ENCODE measurements around the gene PRSS27.
A peak's percentile ranks its signal among the peaks of the same experiment; 100 is the strongest.
"Not testable (repeated sequence)": the region's sequence is repeated elsewhere in the genome, so short reads cannot be mapped to it uniquely, and the experiment has no call there.

Gene PRSS27

DNA sequence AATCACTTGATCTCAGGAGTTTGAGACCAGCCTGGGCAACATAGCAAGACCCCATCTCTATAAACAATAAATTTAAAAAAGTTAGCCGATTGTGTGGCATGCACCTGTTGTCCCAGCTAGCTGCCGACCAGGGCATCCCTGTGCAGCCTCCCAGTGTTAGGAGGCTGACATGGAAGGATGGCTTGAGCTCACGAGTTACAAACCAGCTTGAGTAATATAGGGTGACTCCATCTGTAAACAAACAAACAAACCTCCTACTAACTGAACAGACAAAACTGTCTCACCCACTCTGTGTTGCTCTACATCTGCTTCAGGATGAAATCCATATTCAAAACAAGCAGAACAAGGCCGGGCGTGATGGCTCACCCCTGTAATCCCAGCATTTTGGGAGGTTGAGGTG, 6.9 kb upstream of the PRSS27 start:
- H3K4me3 ChIP-seq (ENCODE audit: low read depth, low read length): no peak overlapping the region
- no peak for DNase-seq (ENCODE audit: low read depth)
- TF ChIP-seq, protein P1, sequence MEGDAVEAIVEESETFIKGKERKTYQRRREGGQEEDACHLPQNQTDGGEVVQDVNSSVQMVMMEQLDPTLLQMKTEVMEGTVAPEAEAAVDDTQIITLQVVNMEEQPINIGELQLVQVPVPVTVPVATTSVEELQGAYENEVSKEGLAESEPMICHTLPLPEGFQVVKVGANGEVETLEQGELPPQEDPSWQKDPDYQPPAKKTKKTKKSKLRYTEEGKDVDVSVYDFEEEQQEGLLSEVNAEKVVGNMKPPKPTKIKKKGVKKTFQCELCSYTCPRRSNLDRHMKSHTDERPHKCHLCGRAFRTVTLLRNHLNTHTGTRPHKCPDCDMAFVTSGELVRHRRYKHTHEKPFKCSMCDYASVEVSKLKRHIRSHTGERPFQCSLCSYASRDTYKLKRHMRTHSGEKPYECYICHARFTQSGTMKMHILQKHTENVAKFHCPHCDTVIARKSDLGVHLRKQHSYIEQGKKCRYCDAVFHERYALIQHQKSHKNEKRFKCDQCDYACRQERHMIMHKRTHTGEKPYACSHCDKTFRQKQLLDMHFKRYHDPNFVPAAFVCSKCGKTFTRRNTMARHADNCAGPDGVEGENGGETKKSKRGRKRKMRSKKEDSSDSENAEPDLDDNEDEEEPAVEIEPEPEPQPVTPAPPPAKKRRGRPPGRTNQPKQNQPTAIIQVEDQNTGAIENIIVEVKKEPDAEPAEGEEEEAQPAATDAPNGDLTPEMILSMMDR (IDR thresholded peaks at IDR 0.05; ENCODE audit: low read depth, low read length): no peak
- TF ChIP-seq POLR2A (IDR thresholded peaks at IDR 0.05; ENCODE audit: extremely low read depth, insufficient read length): no peak
- TF ChIP-seq, protein P2, sequence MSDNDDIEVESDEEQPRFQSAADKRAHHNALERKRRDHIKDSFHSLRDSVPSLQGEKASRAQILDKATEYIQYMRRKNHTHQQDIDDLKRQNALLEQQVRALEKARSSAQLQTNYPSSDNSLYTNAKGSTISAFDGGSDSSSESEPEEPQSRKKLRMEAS (IDR thresholded peaks at IDR 0.05; ENCODE audit: low read depth, low read length): no peak
- TF ChIP-seq MYC (IDR thresholded peaks at IDR 0.05; ENCODE audit: low read depth, low read length): no peak

GRCh38 chr16:2724816-2725348, 4.9 kb upstream of the PRSS27 start:
- TF ChIP-seq, protein P1 (IDR thresholded peaks at IDR 0.05; ENCODE audit: low read depth, low read length): no peak
- TF ChIP-seq, protein P2 (IDR thresholded peaks at IDR 0.05; ENCODE audit: low read depth, low read length): no peak
- no peak for TF ChIP-seq MYC (IDR thresholded peaks at IDR 0.05; ENCODE audit: low read depth, low read length)
- TF ChIP-seq POLR2A (IDR thresholded peaks at IDR 0.05; ENCODE audit: extremely low read depth, insufficient read length): no peak

DNA sequence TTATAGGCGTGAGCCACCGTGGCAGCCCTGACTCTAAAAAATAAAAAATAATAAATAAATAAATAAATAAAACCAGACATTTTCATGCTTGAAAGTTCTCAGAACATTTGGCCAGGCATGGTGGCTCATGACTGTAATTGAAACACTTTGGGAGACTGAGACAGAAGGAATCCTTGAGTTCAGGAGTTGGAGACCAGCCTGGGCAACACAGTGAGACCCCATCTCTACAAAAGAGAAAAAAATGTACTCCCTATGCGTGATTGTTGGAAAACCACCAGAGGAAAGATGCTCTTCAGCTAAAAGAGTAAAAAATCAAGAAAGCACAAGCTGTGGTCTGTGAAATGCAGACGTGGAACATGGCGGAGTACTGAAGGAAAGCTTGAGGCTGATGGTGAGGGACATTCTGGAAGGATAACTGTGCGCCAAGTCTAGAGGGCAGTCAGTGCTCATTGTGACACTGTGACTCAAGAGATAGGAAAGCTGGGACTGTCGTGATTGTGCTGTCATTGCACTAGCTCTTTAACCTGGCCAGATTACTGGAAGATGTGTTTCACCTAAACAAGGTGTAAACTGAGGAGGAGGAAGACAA, 4.2 kb upstream of the PRSS27 start:
- TF ChIP-seq, protein P2 (IDR thresholded peaks at IDR 0.05; ENCODE audit: low read depth, low read length): no peak
- TF ChIP-seq MYC (IDR thresholded peaks at IDR 0.05; ENCODE audit: low read depth, low read length) (no peak), POLR2A (IDR thresholded peaks at IDR 0.05; ENCODE audit: extremely low read depth, insufficient read length) (no peak)
- TF ChIP-seq, protein P1 (IDR thresholded peaks at IDR 0.05; ENCODE audit: low read depth, low read length): no peak
- no peak for DNase-seq (ENCODE audit: low read depth)
- H3K4me3 ChIP-seq (ENCODE audit: low read depth, low read length): no peak overlapping the region

More at GRCh38 chr16:2724816-2725348, 4.9 kb upstream of the PRSS27 start:
- H3K4me3 ChIP-seq (ENCODE audit: low read depth, low read length): no peak overlapping the region
- no peak for DNase-seq (ENCODE audit: low read depth)

- DNase-seq (ENCODE audit: low read depth): not testable (repeated sequence)
- H3K4me3 ChIP-seq (ENCODE audit: low read depth, low read length): peak overlapping the region; percentile 69
These were observed 1.7 kb upstream of the PRSS27 start for GRCh38 chr16:2721634-2722173.

- peak; percentile 90 for DNase-seq (ENCODE audit: low read depth)
- TF ChIP-seq, protein P1 (IDR thresholded peaks at IDR 0.05; ENCODE audit: low read depth, low read length): peak; percentile 48
- TF ChIP-seq POLR2A (IDR thresholded peaks at IDR 0.05; ENCODE audit: extremely low read depth, insufficient read length): peak; percentile 59
- TF ChIP-seq MYC (IDR thresholded peaks at IDR 0.05; ENCODE audit: low read depth, low read length): peak; percentile 64
- TF ChIP-seq, protein P2 (IDR thresholded peaks at IDR 0.05; ENCODE audit: low read depth, low read length): no peak; the same call in 1 of the 2 replicates
- H3K4me3 ChIP-seq (ENCODE audit: low read depth, low read length): peak overlapping the region; percentile 69
These were observed 952 bp upstream of the PRSS27 start for GRCh38 chr16:2720719-2721633.

Measured in NB4 (cell line).